WTC11 (cell line): ENCODE measurements around the gene SYNGR3.

Source experiments
- ATF6 ChIP-seq: sonication (generic); formaldehyde crosslinking; IDR thresholded peaks from 2 replicates; pipeline ENCODE4 v1.8.1; 2023; ENCODE audit warnings: mild to moderate bottlenecking, missing genetic modification reagents
- CREB1 ChIP-seq: sonication (generic); formaldehyde crosslinking; IDR thresholded peaks from 2 replicates; pipeline ENCODE4 v1.8.0; 2023; ENCODE audit warnings: mild to moderate bottlenecking, missing genetic modification reagents
- CTCF ChIP-seq: fragments of 200-600 bp; IDR thresholded peaks from 2 replicates; pipeline ENCODE4 v1.8.0; 2022; ENCODE audit warnings: antibody characterized with exemption
- ELF4 ChIP-seq: sonication (generic); formaldehyde crosslinking; IDR thresholded peaks from 2 replicates; pipeline ENCODE4 v1.8.1; 2022; ENCODE audit warnings: low read depth, mild to moderate bottlenecking, moderate library complexity, missing genetic modification reagents
- SP1 ChIP-seq: sonication (generic); formaldehyde crosslinking; conservative IDR thresholded peaks from 2 replicates; pipeline ENCODE4 v1.8.1; 2022; ENCODE audit warnings: missing genetic modification reagents
- ZNF425 ChIP-seq: fragments of 250-450 bp; sonication (Bioruptor Pico); conservative IDR thresholded peaks from 2 replicates; pipeline ENCODE4 v1.9.0; 2021; ENCODE audit warnings: mild to moderate bottlenecking
- TF ChIP-seq, protein P1 (sequence below): sonication (generic); formaldehyde crosslinking; IDR thresholded peaks from 2 replicates; pipeline ENCODE4 v1.8.1; 2022; ENCODE audit warnings: low read depth, missing genetic modification reagents, borderline replicate concordance

GRCh38 chr16:1991948-1992703 is 2.4 kb downstream of the SYNGR3 start:
- peak; percentile 77; the same call in 1 of the 2 replicates for TF ChIP-seq ATF6 (CRISPR knock-in tag)
- TF ChIP-seq ZNF425, result no peak
- no peak for TF ChIP-seq CTCF
- TF ChIP-seq, protein P1, sequence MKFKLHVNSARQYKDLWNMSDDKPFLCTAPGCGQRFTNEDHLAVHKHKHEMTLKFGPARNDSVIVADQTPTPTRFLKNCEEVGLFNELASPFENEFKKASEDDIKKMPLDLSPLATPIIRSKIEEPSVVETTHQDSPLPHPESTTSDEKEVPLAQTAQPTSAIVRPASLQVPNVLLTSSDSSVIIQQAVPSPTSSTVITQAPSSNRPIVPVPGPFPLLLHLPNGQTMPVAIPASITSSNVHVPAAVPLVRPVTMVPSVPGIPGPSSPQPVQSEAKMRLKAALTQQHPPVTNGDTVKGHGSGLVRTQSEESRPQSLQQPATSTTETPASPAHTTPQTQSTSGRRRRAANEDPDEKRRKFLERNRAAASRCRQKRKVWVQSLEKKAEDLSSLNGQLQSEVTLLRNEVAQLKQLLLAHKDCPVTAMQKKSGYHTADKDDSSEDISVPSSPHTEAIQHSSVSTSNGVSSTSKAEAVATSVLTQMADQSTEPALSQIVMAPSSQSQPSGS (CRISPR knock-in tag), result peak; percentile 92; the same call in 1 of the 2 replicates
- TF ChIP-seq SP1 (CRISPR knock-in tag), result peak; percentile 83
- TF ChIP-seq ELF4 (CRISPR knock-in tag), result peak; percentile 89; the same call in 1 of the 2 replicates
- peak; percentile 84; the same call in 1 of the 2 replicates for TF ChIP-seq CREB1 (CRISPR knock-in tag)
